H9 (cell line): ENCODE results near the gene SLC25A39. TPM values are rescaled to one million over a fixed set of nuclear protein-coding genes. Genes with fewer than 3 reads are reported as not detected.

Source experiments
- DNase-seq: peaks from one replicate; pipeline ENCODE4 v3.0.0-alpha.2; 2017
- H2AFZ ChIP-seq: one replicate; pipeline ENCODE4 v1.6.1; 2013; ENCODE audit warnings: mild to moderate bottlenecking, low read length, control low read depth, moderate library complexity
- H2AK5ac ChIP-seq: 2 replicates; pipeline ENCODE4 v1.6.1; 2013; ENCODE audit warnings: low read length, control low read depth, mixed read lengths; ENCODE audit not compliant: insufficient read length
- H2BK120ac ChIP-seq: one replicate; pipeline ENCODE4 v1.6.1; 2013; ENCODE audit warnings: low read depth, mild to moderate bottlenecking, low read length, control low read depth, inconsistent platforms; ENCODE audit not compliant: poor library complexity, severe bottlenecking
- H2BK12ac ChIP-seq: 2 replicates; pipeline ENCODE4 v1.6.1; 2013; ENCODE audit warnings: low read length, control low read depth, mixed read lengths, low read depth; ENCODE audit not compliant: insufficient read length
- H2BK15ac ChIP-seq: 2 replicates; pipeline ENCODE4 v1.6.1; 2013; ENCODE audit warnings: low read depth, low read length, control low read depth
- H2BK20ac ChIP-seq: one replicate; pipeline ENCODE4 v1.6.1; 2013; ENCODE audit warnings: low read depth, mild to moderate bottlenecking, low read length, control low read depth, inconsistent platforms; ENCODE audit not compliant: poor library complexity, severe bottlenecking
- H2BK5ac ChIP-seq: 2 replicates; pipeline ENCODE4 v1.6.1; 2013; ENCODE audit warnings: low read length, control low read depth, mixed read lengths; ENCODE audit not compliant: insufficient read length
- H3K14ac ChIP-seq: 2 replicates; pipeline ENCODE4 v1.6.1; 2013; ENCODE audit warnings: low read length, control low read depth; ENCODE audit not compliant: insufficient read depth
- H3K18ac ChIP-seq: 2 replicates; pipeline ENCODE4 v1.6.1; 2013; ENCODE audit warnings: low read depth, mild to moderate bottlenecking, mixed read lengths, low read length, control low read depth; ENCODE audit not compliant: insufficient read length
- H3K23ac ChIP-seq: 2 replicates; pipeline ENCODE4 v1.6.1; 2013; ENCODE audit warnings: low read length, control low read depth, mixed read lengths, low read depth; ENCODE audit not compliant: insufficient read length
- H3K23me2 ChIP-seq: 2 replicates; pipeline ENCODE4 v1.6.1; 2013; ENCODE audit warnings: low read depth, mild to moderate bottlenecking, mixed read lengths, low read length, control low read depth; ENCODE audit not compliant: insufficient read length, poor library complexity, severe bottlenecking
- H3K27ac ChIP-seq: 2 replicates; pipeline ENCODE4 v1.5.1; 2013; ENCODE audit warnings: low read length, control low read depth, mixed read lengths, low read depth; ENCODE audit not compliant: insufficient read length
- H3K27me3 ChIP-seq: 2 replicates; pipeline ENCODE4 v1.6.1; 2013; ENCODE audit warnings: low read length, control low read depth, inconsistent platforms; ENCODE audit not compliant: insufficient read depth
- H3K4ac ChIP-seq: 2 replicates; pipeline ENCODE4 v1.6.1; 2013; ENCODE audit warnings: low read depth, mild to moderate bottlenecking, control low read depth, inconsistent platforms, low read length, moderate library complexity
- H3K4me1 ChIP-seq: 2 replicates; pipeline ENCODE4 v1.6.1; 2013; ENCODE audit warnings: low read length, control low read depth, inconsistent platforms; ENCODE audit not compliant: insufficient read depth
- H3K4me2 ChIP-seq: 2 replicates; pipeline ENCODE4 v1.6.1; 2013; ENCODE audit warnings: low read length, control low read depth, mixed read lengths; ENCODE audit not compliant: insufficient read length, insufficient read depth
- H3K56ac ChIP-seq: 2 replicates; pipeline ENCODE4 v1.6.1; 2013; ENCODE audit warnings: low read depth, mild to moderate bottlenecking, mixed read lengths, low read length, control low read depth; ENCODE audit not compliant: insufficient read length
- H3K79me1 ChIP-seq: 2 replicates; pipeline ENCODE4 v1.6.1; 2013; ENCODE audit warnings: low read depth, mild to moderate bottlenecking, moderate library complexity, low read length, control low read depth, inconsistent platforms; ENCODE audit not compliant: insufficient read depth, poor library complexity, severe bottlenecking
- H3K79me2 ChIP-seq: 2 replicates; pipeline ENCODE4 v1.6.1; 2013; ENCODE audit warnings: low read length, control low read depth, inconsistent platforms; ENCODE audit not compliant: insufficient read depth
- H3K9ac ChIP-seq: 2 replicates; pipeline ENCODE4 v1.6.1; 2013; ENCODE audit warnings: low read length, control low read depth, mixed read lengths; ENCODE audit not compliant: insufficient read length; ENCODE audit errors: extremely low read depth
- H3K9me3 ChIP-seq: one replicate; pipeline ENCODE4 v1.6.1; 2013; ENCODE audit warnings: low read depth, low read length, inconsistent platforms; ENCODE audit not compliant: control insufficient read depth
- H3T11ph ChIP-seq: one replicate; pipeline ENCODE4 v1.6.1; 2013; ENCODE audit warnings: mild to moderate bottlenecking, low read length, control low read depth, inconsistent platforms
- H4K20me1 ChIP-seq: one replicate; pipeline ENCODE4 v1.6.1; 2013; ENCODE audit not compliant: control insufficient read depth, insufficient read length, insufficient read depth
- H4K5ac ChIP-seq: 2 replicates; pipeline ENCODE4 v1.6.1; 2013; ENCODE audit warnings: low read depth, mild to moderate bottlenecking, mixed read lengths, low read length, control low read depth; ENCODE audit not compliant: insufficient read length
- H4K8ac ChIP-seq: replicated peaks from 2 replicates; pipeline ENCODE4 v1.6.1; 2013; ENCODE audit warnings: low read length, control low read depth, mixed read lengths, low read depth; ENCODE audit not compliant: insufficient read length
- H4K91ac ChIP-seq: 2 replicates; pipeline ENCODE4 v1.6.1; 2013; ENCODE audit warnings: low read depth, mild to moderate bottlenecking, moderate library complexity, mixed read lengths, low read length, control low read depth; ENCODE audit not compliant: insufficient read length
- H3K27ac Mint-ChIP-seq, 3 experiments: 2 replicates in 2 of 3; 3 replicates in 1 of 3; pipeline ENCODE4 v1.8.0; 2020 to 2021; ENCODE audit warnings: mixed read lengths in 3 of 3, mild to moderate bottlenecking in 1 of 3, moderate library complexity in 1 of 3
- H3K27me3 Mint-ChIP-seq: 2 replicates; pipeline ENCODE4 v1.8.0; 2021; ENCODE audit warnings: low read depth, mild to moderate bottlenecking, moderate library complexity, mixed read lengths
- H3K36me3 Mint-ChIP-seq, 3 experiments: 2 replicates in 2 of 3; 3 replicates in 1 of 3; pipeline ENCODE4 v1.8.0; 2020 to 2021; ENCODE audit warnings: low read depth in 3 of 3, mixed read lengths in 3 of 3; ENCODE audit not compliant: insufficient read depth in 1 of 3
- H3K4me1 Mint-ChIP-seq, 2 experiments: 2 replicates each; pipeline ENCODE4 v1.8.0; 2020; ENCODE audit warnings: mixed read lengths in 2 of 2
- H3K4me3 Mint-ChIP-seq, 2 experiments: 2 replicates in 1 of 2; 3 replicates in 1 of 2; pipeline ENCODE4 v1.8.0; 2020 to 2021; ENCODE audit warnings: mild to moderate bottlenecking in 2 of 2, mixed read lengths in 2 of 2, moderate library complexity in 1 of 2
- H3K9me3 Mint-ChIP-seq, 2 experiments: 2 replicates in 1 of 2; 3 replicates in 1 of 2; pipeline ENCODE4 v1.8.0; 2020; ENCODE audit warnings: mild to moderate bottlenecking in 2 of 2, mixed read lengths in 2 of 2, moderate library complexity in 1 of 2
- WGBS: extraction: QIAGEN DNeasy Blood & Tissue Kit; methylation state at CpG from one replicate; pipeline ENCODE4 v1.1.7; 2013; ENCODE audit warnings: missing lambda C conversion rate, low lambda C conversion rate, mixed read lengths; ENCODE audit not compliant: insufficient read length; ENCODE audit errors: extremely low coverage; 5-methylcytosine and 5-hydroxymethylcytosine counted together
- total RNA-seq: library from RNA; stranded (reverse); gene quantifications from 2 replicates; pipeline ENCODE4 v1.2.1, GENCODE V29; 2021
- TF ChIP-seq, protein P1 (sequence below): fragments of 200-600 bp; sonication (generic); conservative IDR thresholded peaks from 3 replicates; pipeline ENCODE4 v1.8.0; 2021; ENCODE audit warnings: antibody characterized with exemption, mild to moderate bottlenecking

SLC25A39 gene
- total RNA-seq, 1 experiment from 2014 or later, result 227 TPM

DNA sequence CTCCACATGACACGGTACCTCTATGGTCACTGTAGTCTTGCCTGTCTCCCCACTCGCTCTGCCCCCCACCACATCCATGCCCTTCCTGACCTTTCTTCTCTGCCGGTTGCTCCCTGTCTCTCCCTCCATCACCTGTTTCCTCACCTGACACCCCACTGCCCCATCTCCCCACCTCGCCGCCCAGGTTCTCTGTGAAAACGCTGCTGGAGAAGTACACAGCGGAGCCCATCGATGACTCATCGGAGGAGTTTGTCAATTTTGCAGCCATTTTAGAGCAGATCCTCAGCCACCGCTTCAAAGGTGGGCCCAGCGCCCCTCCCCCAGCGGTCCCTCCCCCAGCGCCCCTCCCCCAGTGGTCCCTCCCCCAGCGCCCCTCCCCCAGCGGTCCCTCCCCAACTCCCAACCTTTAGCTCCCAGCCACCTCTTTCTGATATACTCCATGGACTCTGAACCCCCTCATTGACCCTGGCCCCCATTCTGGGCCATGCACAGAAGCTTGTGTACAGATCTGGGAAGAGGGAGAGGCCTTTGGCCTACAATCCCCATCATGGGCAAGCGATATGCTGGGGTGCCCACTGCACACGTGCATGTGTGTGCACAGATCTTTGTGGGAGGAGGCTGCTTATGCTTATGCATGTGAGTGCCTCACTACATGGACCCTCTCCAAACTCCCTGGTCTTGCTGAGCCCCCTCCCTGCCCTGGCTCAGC lies 12.1 kb downstream of the SLC25A39 start:
- Histone ChIP-seq H3K23me2 (peaks cover 26% of the 10 kb centered on the region), H4K8ac (no peak overlapping the region), H3K56ac (no peak overlapping the region), H3K27ac (no peak overlapping the region), H4K91ac (no peak overlapping the region), H3K23ac (no peak overlapping the region), H3K79me2 (no peaks in the 10 kb centered on the region), H4K5ac (no peak overlapping the region), H2BK20ac (no peak overlapping the region), H3K4me2 (no peak overlapping the region), H2AFZ (no peak overlapping the region), H3K4me1 (peaks cover 4% of the 10 kb centered on the region; the same call in 1 of the 2 replicates), H3K9ac (no peak overlapping the region), H3K18ac (no peak overlapping the region), H2BK15ac (no peak overlapping the region; the same call in 1 of the 2 replicates), H4K20me1 (peaks cover 2% of the 10 kb centered on the region), H2BK120ac (no peak overlapping the region), H3K14ac (no peak overlapping the region), H3K4ac (no peak overlapping the region), H3T11ph (no peak overlapping the region), H3K79me1 (no peaks in the 10 kb centered on the region), H2BK12ac (no peak overlapping the region), H3K9me3 (no peaks in the 10 kb centered on the region), H3K27me3 (peaks cover 8% of the 10 kb centered on the region; the same call in 1 of the 2 replicates), H2AK5ac (no peak overlapping the region), H2BK5ac (no peak overlapping the region)
- peaks cover 43% of the 10 kb centered on the region for H3K27me3 Mint-ChIP-seq
- TF ChIP-seq, protein P1, sequence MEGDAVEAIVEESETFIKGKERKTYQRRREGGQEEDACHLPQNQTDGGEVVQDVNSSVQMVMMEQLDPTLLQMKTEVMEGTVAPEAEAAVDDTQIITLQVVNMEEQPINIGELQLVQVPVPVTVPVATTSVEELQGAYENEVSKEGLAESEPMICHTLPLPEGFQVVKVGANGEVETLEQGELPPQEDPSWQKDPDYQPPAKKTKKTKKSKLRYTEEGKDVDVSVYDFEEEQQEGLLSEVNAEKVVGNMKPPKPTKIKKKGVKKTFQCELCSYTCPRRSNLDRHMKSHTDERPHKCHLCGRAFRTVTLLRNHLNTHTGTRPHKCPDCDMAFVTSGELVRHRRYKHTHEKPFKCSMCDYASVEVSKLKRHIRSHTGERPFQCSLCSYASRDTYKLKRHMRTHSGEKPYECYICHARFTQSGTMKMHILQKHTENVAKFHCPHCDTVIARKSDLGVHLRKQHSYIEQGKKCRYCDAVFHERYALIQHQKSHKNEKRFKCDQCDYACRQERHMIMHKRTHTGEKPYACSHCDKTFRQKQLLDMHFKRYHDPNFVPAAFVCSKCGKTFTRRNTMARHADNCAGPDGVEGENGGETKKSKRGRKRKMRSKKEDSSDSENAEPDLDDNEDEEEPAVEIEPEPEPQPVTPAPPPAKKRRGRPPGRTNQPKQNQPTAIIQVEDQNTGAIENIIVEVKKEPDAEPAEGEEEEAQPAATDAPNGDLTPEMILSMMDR, result no peak
- no peak for DNase-seq
- no peaks in the 10 kb centered on the region for H3K9me3 Mint-ChIP-seq
- H3K4me1 Mint-ChIP-seq, result peaks cover 35 to 49% of the 10 kb centered on the region in 2 experiments
- H3K27ac Mint-ChIP-seq, result no peak overlapping the region; a peak in 1 of 7 replicates
- H3K36me3 Mint-ChIP-seq, result peaks cover 0 to 3% (median 0%) of the 10 kb centered on the region in 3 experiments; a peak in 1 of 7 replicates
- peak overlapping the region in 1 of 2 experiments; percentile 46; a peak in 2 of 5 replicates for H3K4me3 Mint-ChIP-seq
- WGBS, result no CpG with 5 or more reads among the region's 17 CpGs
